ENCODE data around the gene UPP2. TPM values are rescaled to one million over a fixed set of nuclear protein-coding genes. Genes with fewer than 3 reads are reported as not detected.
A peak's percentile ranks its signal among the peaks of the same experiment; 100 is the strongest.

Gene UPP2
- total RNA-seq, 1 experiment from 2014 or later, result not detected

DNA sequence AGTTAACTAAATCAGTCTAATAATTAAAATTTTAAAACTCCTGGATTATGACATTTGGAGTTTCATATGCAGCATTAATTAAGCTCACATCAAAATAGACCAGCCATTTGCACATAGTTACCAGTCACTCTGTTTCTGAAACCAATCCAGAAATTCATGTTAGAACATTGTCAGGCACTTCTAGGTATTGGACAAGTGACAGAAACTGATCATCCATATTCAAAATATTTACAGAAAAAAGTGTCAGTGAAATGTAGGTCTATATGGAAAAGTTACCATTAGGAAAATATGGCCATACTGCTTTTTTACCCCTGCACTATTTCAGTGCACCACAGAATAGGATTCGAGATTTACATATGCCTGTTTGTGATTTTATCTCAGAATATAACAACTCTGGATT, 33.4 kb downstream of the UPP2 start:
- Mint-ChIP-seq H3K27ac (ENCODE audit: low read depth, unreplicated experiment) (no peak overlapping the region), H3K4me3 (ENCODE audit: unreplicated experiment) (no peak overlapping the region), H3K27me3 (ENCODE audit: insufficient read depth, unreplicated experiment) (no peaks in the 10 kb centered on the region), H3K9me3 (ENCODE audit: unreplicated experiment) (peaks cover 6% of the 10 kb centered on the region), H3K4me1 (ENCODE audit: insufficient read depth, unreplicated experiment) (no peaks in the 10 kb centered on the region), H3K36me3 (ENCODE audit: insufficient read depth, unreplicated experiment) (no peaks in the 10 kb centered on the region)
- TF ChIP-seq, protein P1, sequence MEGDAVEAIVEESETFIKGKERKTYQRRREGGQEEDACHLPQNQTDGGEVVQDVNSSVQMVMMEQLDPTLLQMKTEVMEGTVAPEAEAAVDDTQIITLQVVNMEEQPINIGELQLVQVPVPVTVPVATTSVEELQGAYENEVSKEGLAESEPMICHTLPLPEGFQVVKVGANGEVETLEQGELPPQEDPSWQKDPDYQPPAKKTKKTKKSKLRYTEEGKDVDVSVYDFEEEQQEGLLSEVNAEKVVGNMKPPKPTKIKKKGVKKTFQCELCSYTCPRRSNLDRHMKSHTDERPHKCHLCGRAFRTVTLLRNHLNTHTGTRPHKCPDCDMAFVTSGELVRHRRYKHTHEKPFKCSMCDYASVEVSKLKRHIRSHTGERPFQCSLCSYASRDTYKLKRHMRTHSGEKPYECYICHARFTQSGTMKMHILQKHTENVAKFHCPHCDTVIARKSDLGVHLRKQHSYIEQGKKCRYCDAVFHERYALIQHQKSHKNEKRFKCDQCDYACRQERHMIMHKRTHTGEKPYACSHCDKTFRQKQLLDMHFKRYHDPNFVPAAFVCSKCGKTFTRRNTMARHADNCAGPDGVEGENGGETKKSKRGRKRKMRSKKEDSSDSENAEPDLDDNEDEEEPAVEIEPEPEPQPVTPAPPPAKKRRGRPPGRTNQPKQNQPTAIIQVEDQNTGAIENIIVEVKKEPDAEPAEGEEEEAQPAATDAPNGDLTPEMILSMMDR (IDR thresholded peaks at IDR 0.05; ENCODE audit: unreplicated experiment), result no peak
- ChIA-PET POLR2A (no interaction called here), CTCF (no interaction called here)
- no TSS peak for BruUV-seq (replicated peaks)
- DNase-seq (ENCODE audit: unreplicated experiment), result no peak
- intact Hi-C loops (cut with micrococcal nuclease), result no loop called here

- BruUV-seq (replicated peaks), result no TSS peak
- ChIA-PET CTCF (interaction anchor here (0.6 to 0.7 kb wide), 2 partner anchors 279 to 352 kb away, joined by 3 read pairs; no protein-coding TSS in a partner anchor), POLR2A (no interaction called here)
- intact Hi-C loops (cut with micrococcal nuclease), result no loop called here
- H3K27ac Mint-ChIP-seq (ENCODE audit: low read depth, unreplicated experiment), result no peak overlapping the region
- H3K27me3 Mint-ChIP-seq (ENCODE audit: insufficient read depth, unreplicated experiment), result no peaks in the 10 kb centered on the region
- DNase-seq (ENCODE audit: unreplicated experiment), result peak; percentile 32
- H3K36me3 Mint-ChIP-seq (ENCODE audit: insufficient read depth, unreplicated experiment), result no peaks in the 10 kb centered on the region
- H3K4me1 Mint-ChIP-seq (ENCODE audit: insufficient read depth, unreplicated experiment), result no peaks in the 10 kb centered on the region
- TF ChIP-seq, protein P1 (IDR thresholded peaks at IDR 0.05; ENCODE audit: unreplicated experiment), result no peak
- H3K9me3 Mint-ChIP-seq (ENCODE audit: unreplicated experiment), result no peaks in the 10 kb centered on the region
- H3K4me3 Mint-ChIP-seq (ENCODE audit: unreplicated experiment), result no peak overlapping the region
Measured at GRCh38 chr2:158138255-158138654, 36.6 kb downstream of the UPP2 start.

GRCh38 chr2:158140201-158140600, 38.5 kb downstream of the UPP2 start:
- ChIA-PET CTCF (interaction anchor here (1.0 to 1.5 kb wide), 2 partner anchors 20 to 106 kb away, joined by 3 read pairs; no protein-coding TSS in a partner anchor), POLR2A (no interaction called here)
- Mint-ChIP-seq H3K4me3 (ENCODE audit: unreplicated experiment) (no peak overlapping the region), H3K9me3 (ENCODE audit: unreplicated experiment) (no peaks in the 10 kb centered on the region), H3K4me1 (ENCODE audit: insufficient read depth, unreplicated experiment) (no peaks in the 10 kb centered on the region), H3K27ac (ENCODE audit: low read depth, unreplicated experiment) (no peak overlapping the region), H3K36me3 (ENCODE audit: insufficient read depth, unreplicated experiment) (no peaks in the 10 kb centered on the region), H3K27me3 (ENCODE audit: insufficient read depth, unreplicated experiment) (no peaks in the 10 kb centered on the region)
- intact Hi-C loops (cut with micrococcal nuclease), result no loop called here
- DNase-seq (ENCODE audit: unreplicated experiment), result no peak
- no TSS peak for BruUV-seq (replicated peaks)
- TF ChIP-seq, protein P1 (IDR thresholded peaks at IDR 0.05; ENCODE audit: unreplicated experiment), result no peak

- POLR2A ChIA-PET, result no interaction called here
- no peak for DNase-seq (ENCODE audit: unreplicated experiment)
- TF ChIP-seq, protein P1 (IDR thresholded peaks at IDR 0.05; ENCODE audit: unreplicated experiment), result no peak
- no peaks in the 10 kb centered on the region for H3K36me3 Mint-ChIP-seq (ENCODE audit: insufficient read depth, unreplicated experiment)
- H3K4me1 Mint-ChIP-seq (ENCODE audit: insufficient read depth, unreplicated experiment), result no peaks in the 10 kb centered on the region
- no peaks in the 10 kb centered on the region for H3K9me3 Mint-ChIP-seq (ENCODE audit: unreplicated experiment)
- peaks cover 10% of the 10 kb centered on the region for H3K27me3 Mint-ChIP-seq (ENCODE audit: insufficient read depth, unreplicated experiment)
- CTCF ChIA-PET, result no interaction called here
- no peak overlapping the region for H3K4me3 Mint-ChIP-seq (ENCODE audit: unreplicated experiment)
- intact Hi-C loops (cut with micrococcal nuclease), result no loop called here
- no peak overlapping the region for H3K27ac Mint-ChIP-seq (ENCODE audit: low read depth, unreplicated experiment)
- no TSS peak for BruUV-seq (replicated peaks)
Measured at GRCh38 chr2:158142165-158142564, 40.5 kb downstream of the UPP2 start.

Data from MCF 10A (cell line).